Stimulated activated CD4-positive, alpha-beta T cell treated with anti-CD3 and anti-CD28 coated beads, Interleukin-15, amount 100 ng/mL, for 48 hours (primary cell): ENCODE measurements around the gene COLEC11.
"Not testable (repeated sequence)": the region's sequence is repeated elsewhere in the genome, so short reads cannot be mapped to it uniquely, and the experiment has no call there.

Experiments
- DNase-seq, 2 donors: peaks; one replicate each; pipeline ENCODE4 v3.0.0-alpha.2; 2020; ENCODE audit warnings: low read depth in 2 of 2

The COLEC11 gene

DNA sequence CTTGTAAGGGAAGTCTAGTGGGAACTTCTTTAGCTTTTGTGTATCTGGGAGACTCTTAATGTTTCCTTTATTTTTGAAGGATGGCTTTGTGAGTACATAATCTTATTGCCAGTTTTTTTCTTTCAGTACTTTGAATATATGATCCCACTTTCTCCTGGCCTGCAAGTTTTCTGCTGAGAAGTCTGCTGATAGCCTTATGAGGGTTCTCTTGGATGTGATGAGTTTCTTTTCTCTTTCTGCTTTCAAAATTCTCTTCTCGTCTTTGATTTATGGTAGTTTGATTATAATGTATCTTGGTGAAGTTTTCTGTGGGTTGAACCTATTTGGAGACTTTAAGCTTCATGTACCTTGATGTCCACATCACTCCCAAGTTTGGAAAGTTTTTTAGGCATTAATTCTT lies 28.1 kb downstream of the COLEC11 start:
- no peak for DNase-seq

DNA sequence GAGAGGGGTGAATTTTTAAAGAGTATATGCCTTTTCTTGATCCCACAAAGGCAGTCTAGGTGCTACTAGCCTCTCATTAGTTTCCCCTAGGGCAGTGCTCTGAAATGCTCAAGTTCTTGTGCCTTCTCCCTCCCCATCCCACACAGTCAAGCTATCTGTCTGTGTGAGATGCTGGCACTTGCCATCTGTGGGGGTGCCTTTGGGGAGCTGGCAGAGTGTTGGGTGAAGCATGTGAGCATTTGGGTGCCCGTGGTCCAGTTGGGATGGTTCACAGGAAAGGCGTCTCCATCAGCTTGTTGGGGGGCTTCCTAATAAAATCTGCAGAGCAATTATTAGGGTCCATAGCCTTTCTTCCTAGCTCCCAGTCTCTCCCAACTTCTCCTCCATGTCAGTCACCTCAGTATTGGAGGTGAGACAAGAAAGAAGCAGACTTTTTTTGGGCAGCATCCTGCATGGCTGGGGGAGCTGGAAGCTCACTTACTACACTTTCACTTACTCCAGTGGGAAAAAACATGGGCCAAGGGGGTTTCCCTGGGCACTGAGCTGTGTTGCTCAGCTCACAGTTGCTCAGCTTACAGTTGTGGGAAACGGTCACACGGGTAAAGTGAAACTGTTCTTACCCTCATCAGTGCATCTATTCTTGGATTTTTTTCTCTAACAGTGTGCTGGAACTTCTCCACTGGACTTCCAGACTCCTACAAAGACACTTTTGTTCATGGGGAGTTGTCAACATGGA lies 29.3 kb downstream of the COLEC11 start:
- DNase-seq: no peak

DNA sequence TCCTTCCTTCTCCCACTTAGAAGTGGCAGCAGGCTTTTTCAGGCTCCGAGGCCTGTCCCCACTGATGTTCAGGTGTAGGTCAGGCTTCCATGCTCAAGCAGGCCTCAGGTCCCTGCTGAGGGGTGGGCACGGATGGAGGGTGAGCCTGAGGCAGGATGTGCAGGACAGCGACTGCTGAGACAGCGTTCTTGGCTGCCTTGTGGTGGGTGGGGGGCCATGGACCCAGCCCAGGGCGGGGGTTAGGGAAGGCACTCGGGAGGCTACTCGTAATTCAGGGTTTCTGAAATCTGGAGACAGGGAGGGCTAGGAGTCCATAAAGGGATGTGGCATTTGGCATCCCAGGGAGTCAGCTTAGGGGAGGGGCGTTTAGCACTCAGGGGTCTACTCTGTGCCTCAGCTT lies 30.3 kb downstream of the COLEC11 start:
- no peak for DNase-seq

DNA sequence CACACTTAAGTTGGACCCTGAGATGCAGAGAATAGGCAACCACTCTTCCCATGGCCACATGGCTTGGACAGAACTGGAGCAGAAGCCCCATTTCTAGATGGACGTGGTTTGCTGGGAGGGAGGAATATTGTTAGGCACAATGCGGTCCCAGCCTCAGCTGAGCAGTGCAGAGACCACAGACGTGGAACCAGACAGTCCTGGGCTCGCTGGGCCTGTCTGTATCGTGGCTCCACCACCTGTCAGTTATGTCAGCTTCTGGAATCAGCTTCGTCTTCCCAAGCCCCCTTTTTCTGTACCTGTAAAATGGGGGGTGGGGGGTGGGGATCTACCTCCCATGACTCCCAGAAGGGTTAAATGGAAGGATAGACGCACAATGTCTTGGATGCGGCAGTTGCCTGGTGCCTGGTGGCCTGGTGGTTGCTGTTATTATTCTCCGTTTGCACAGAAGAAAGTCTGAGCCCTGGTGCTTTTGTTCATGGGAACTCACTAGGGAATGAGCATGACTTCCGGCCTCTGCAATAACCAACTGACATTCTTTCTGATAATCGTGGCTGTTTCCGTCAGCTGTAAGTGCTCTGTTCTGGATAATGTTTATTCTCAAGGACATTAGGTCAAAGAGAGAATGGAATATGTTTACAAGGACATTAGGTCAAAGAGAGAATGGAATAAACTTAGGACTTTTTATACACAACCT lies 31.4 kb downstream of the COLEC11 start:
- no peak for DNase-seq

DNA sequence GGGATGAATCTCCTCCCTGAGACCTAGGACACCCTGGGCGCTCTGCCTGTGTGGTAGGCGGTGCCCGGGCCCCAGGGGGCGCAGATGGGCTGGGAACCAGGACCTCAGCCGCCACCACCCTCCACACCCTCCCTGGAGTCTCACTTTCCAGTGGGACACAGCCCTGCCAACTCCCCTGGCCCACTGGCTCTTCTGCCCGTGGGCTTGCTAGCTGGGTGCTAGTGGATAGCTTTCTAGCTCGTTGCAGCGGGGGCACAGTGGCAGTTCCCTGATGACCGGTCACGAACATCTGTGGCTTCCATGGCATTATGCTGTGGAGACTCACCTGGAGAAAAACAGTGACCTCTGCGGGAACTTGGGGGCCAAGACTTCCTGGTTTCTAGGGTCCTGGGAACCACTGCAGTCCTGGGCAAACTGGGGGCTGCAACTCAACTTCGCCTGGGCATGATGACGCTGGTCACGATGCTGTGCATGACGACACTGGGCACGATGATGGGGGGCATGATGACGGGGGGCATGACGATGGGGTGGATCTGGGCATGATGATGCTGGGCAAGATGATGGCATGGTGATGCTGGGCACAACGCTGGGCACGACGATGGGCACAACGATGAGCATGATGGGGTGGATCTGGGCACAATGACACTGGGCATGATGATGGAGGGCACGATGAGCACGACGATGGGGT lies 32.0 kb downstream of the COLEC11 start:
- DNase-seq: no peak

DNA sequence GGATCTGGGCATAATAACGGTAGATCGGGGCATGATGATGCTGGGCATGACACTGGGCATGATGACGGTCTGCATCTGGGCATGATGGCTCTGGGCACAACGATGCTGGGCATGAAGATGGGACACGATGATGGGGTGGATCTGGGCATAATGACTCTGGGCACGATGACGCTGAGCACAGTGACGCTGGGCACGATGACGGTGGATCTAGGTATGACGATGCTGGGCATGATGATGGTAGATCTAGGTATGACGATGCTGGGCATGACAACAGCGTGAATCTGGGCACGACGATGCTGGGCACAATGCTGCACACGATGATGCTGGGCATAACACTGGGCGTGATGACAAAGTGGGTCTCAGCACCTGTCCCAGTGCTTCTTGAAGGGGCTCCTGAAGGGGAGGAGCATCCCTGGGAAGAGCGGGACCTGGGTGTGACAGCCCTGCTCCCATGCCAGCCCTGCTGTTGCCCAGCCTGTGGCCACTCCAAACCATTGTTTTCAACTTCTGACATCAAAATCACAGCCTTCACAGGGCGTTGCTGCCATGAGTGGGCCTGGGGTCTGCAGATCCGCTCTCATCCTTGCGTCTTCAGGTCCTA lies 32.7 kb downstream of the COLEC11 start:
- no peak for DNase-seq

DNA sequence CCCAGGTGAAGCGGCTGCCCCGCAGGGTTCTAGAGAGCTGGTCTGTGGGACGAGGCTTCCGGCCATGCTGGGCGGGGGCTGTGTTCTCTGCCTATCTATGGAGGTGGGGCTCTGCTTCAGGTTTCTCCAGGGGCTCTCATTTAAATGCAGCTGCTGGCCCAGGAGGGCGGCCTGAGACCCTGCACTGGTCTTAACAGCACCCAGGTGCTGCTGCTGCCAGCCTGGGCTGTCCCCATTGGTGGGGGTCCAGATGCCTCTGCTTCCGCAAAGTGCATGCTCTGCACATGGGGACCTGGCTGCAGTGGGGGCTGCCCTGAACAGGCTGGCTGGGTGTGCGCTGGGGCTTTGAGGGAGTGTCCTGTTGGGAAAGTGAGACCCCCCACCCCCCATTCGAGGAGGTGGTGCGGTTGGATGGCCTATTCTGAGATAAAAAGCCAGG lies 33.3 kb downstream of the COLEC11 start:
- DNase-seq: no peak

DNA sequence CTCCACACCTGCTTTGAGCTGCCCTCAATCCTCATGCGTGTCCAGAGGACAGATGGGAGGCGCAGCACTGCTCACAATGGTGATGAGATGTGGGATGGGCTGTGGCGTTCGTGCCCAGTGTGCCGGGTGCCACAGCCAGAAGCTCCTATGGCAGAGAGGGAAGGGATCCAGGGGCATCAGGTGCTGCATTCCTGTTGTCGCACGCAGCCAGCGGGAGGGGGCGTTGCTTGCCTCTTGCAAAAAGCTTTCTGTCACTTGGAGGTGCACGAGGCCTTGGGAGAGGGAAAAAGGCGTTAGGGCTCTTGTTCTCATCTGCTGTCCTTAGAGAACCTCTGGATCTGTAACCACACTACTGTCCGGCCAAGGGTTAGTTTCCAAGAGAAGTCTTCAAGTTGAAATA lies 33.9 kb downstream of the COLEC11 start:
- DNase-seq: no peak

DNA sequence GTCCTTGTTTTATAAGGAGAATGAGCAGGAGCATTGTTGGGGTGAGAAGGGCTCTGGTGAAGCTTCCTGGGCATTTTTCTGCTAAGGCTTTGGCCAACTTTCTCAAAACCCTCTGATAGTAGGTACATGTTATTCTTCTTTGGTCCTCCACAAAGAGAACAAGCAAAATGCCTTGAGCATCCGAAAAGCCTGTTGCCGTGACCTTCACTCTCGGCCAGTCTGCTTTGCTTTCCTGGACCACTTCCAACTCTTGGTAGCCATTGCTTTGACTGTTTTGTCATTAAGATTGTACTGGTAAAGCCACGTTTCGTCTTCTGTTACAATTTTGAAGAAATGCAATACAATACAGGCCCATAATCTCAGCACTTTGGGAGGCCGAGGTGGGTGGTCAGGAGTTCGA lies 35.7 kb downstream of the COLEC11 start:
- DNase-seq: no peak

DNA sequence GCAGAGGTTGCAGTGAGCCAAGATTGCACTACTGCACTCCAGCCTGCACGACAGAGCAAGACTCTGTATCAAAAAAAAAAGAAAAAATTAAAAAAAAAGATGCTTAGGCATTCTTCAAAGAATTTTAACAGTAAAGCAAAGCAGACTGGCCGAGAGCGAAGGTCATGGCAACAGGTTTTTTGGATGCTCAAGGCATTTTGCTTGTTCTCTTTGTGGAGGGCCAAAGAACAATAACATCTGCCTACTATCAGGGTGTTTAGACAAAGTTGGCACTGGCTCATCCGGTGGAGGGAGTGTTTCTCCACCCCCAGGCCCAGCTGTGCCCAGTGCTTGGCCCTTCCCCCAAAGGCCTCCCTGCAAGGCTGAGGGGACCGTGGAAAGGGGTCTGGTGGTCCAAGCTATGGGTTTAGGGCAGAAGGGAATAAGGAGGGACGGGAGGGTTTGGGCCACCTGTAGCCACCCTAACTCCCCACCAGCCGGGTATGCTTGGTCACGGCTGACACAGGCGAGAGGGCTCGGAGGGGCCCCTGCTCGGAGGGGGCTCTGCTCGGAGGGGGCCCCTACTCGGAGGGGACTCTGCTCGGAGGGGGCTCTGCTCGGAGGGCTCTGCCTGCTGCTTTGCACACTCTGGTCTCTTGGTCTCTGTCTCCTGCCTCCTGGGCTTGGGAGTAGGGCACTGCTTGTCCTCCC lies 36.4 kb downstream of the COLEC11 start:
- DNase-seq: no peak

DNA sequence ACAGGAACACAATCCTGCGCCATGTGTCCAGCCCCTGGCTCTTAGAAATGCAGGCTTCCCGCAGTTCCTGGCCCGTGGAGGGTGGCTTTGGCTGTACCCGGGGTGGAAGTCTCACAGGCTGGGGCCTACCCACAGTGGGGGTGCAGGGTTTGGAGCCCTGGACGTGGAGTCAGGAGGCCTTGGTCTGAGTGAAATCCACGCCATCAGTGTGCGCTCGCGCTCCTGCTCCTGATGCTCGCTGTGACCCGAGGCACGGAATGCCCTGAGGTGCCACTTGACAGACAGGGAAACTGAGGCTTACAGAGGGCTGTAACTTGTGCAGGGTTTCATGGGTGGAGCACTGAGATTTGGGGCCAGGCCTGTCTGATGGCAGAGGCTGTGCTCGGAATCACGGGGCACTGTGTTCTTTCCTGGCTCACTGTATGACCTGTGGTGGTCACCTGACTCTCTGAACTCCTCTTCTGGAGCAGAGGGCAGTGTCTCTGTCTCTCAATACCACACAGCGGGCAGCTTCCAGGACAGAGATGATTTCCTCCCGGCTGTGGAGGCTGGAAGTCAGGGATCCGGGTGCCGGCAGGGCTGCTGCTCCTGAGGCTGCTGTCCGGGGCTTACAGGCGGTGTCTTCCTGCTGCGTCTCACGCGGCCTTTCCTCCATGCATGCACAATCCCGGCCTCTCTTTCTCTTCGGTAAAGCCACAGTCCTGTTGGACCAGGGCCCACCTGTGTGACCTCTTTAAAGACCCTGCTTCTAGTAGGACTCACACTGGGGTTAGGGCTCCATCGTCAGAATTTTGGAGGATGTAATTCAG lies 37.1 kb downstream of the COLEC11 start:
- no peak for DNase-seq

DNA sequence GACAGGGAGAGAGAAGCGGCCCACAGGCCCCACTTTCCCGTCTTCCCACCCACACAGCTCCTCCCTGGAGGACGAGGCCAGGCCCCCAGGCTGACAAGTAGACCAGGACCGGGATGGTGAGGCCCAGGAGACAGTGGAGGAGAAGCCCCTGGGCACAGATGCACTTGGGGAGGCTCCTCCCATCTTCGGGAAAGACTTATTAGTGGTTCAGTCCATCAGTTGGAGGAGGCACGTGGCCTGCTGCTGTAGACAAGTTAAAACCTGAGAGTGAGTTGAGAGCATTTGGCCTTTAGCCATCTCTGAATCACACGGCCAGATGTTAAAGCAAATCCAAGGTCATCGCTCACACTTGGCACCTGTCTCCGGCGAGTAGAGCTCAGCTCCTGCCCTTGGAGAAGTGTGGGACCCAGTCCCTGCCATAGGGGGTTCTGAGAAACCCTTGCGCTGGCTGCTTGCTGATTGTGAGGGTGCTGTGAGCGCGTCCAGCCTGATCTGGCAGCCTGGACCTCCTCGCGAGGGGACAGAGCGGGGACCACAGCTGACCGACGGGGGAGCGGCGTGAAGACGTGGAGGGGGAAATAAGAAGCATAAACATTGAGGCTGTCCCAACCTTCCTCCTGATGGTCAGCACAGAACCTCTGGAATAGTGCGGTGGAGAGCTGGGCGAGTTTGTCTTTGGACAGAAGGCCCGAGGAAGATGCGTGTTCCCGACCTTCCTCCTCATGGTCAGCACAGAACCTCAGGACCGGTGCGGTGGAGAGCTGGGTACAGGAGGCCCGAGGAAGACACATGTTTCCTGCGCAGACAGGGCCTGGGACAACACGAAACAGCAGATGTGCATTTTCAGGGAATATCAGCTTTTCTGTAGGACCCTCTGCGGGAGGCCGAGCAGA lies 38.4 kb downstream of the COLEC11 start:
- no peak for DNase-seq

DNA sequence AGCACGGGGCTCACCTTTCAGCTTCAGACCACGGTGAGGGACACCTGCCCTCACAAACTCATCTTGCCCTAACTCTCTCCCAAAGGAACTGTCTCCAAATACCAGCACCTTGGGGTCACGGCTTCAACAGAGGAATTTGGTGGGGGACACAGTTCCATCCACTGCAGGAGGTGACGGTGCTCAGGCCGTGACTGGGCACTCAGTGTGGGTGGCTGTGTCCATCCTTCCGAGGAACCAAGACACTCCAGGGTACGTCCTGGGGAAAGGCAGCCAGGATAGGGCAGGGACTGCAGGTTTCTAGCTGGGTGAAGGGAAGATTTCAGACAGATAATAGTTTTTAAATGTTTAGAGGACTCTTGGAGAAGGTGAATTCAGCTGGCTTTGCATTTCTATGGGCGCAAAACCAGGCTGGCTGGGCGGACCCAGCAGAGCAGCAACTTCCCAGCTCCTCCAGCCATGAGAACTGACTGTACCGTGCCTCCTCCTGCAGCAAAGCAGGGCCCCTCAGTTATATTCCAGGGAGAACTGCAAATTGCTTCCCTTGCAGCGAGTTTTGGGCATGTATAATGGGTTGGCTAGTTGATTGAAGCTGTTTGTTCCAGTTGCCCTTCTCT lies 39.2 kb downstream of the COLEC11 start:
- DNase-seq: no peak

DNA sequence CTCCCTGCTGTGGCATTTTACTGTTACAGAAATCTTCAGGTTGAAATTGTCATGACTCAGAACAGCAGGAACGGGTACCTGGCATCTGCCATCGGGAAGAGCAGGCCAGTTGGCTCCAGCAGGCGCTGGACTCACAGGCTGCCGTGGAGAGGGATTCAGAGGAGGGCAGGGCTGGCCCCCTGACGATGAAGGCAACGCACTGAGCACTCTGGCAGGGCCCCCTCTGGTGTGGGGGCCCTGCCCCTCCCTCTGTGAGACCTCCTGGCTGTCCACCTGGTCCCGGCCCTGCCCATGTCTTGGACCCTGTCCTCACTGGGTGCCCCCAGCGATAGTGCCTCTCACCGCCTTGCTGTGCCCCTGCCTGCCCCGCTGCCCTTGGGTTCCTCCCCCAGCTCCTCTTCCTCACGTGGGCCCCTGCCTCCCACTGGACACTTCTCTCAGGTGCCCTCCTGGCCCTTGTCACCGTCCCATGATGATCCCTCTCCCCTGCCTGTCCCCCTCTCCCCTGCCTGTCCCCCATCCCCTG lies 39.7 kb downstream of the COLEC11 start:
- no peak for DNase-seq

DNA sequence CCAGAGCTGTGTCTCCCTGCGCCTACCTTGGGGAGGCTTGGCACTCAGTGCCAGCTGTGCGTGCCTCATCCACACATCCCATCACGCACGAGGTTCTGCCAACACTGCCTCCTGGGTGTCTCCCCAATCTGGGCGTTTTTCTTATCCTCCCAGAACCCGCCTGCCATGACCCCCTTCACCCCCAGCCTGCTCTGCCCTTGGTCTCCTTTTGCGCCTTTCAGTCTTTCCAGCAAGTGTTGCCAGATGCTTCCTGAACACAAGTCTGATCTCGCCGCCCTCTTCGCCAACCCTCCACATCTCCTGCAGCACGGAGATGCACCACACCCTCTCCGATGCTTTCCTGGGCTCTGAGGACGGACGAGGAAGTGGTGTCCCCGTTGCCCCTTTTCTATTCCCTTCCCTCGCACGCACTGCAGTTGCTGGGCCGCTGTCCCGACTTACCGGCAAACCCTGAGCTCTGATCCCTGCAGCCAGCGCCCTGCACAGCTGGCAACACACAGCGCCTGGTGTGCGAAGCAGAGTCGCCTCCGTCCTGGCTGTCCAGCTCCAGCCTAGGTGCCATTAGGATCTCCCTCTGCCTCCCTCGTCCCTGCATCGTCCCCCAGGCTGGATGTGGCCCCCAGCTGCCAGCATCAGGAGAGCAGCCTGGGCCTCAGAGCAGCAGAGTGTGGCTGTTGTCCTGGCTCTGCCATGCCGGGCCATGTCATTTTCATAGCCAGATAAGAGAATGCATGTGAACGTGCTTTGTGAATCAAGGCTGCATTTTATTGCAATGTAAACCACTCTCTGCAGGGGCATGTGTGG lies 40.5 kb downstream of the COLEC11 start:
- no peak for DNase-seq

DNA sequence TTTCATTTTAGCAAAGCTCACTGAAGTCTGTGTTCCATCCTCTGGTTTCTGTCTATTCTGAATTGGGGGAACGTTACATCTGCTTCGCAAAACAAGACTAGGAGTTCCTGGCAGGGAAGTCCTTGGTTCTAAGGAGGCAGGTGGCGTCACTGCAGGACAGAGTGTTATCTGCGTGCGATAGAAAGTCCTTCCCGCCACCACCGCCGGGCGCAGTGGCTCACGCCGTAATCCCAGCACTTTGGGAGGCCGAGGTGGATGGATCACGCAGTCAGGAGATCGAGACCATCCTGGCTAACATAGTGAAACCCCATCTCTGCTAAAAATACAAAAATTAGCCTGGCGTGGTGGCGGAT lies 41.0 kb downstream of the COLEC11 start:
- not testable (repeated sequence) for DNase-seq

DNA sequence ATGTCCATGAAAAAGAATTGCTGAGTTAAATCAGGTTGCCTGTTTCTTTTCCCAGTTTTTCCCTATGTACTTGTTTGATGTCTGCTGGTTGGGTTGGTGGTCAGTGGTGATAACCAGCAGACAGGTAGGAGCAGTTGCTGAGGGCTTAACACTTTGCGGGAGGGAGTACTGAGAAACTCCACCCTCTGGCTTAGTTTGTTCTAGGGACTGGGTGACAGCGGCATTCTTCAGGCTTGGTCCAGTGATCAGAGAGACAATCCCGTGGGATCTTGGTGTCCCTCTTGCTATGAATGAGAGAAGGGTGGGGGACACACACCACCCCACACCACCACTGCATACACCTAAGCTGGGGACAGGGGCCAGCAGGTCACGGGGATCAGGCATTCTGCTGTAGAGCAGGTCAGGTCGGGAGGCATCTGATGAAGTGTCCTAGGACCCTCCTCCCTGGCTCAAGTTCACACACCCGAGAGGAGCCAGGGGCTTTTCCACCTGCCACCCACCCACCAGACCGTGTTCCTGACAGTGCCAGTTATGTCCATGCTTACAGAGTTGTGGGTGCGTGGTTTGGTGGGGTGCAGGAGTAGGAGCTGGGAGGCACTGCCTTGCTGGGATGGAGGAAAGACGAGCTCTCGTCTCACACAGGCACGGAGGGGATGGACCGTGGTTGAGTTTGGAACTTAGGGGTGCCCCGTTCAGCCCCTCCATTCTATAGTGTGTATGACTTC lies 41.8 kb downstream of the COLEC11 start:
- DNase-seq: no peak

DNA sequence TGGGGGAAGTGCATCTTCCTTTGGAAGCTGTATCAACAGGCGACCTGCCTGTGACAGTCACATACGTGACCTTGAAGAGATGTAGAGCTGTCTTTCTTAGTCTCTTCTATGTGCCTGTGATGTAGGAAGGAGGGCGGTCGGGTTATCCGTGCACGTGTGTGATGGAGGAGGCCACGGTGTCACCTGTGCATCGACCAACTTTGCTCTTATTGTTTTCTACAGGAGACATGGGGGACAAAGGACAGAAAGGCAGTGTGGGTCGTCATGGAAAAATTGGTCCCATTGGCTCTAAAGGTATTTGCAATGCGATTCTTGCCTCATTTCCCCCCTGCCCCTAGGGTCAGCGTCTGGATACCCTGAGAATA lies 42.4 kb downstream of the COLEC11 start:
- no peak for DNase-seq
